ENCODE results near the gene AK1.
"Not testable (repeated sequence)": the region's sequence is repeated elsewhere in the genome, so short reads cannot be mapped to it uniquely, and the experiment has no call there.

Gene AK1

GRCh38 chr9:127883959-127884358 is 6.5 kb upstream of the AK1 start:
- peak; percentile 20 for DNase-seq

- peak; percentile 8 for DNase-seq
These were observed 4.2 kb upstream of the AK1 start for GRCh38 chr9:127881715-127882114.

- no peak for DNase-seq
These were observed 2.7 kb upstream of the AK1 start for GRCh38 chr9:127880143-127880542.

GRCh38 chr9:127878652-127879390 is 1.3 kb upstream of the AK1 start:
- DNase-seq: peak; percentile 20

- peak; percentile 31 for DNase-seq
These were observed 651 bp upstream of the AK1 start for GRCh38 chr9:127878001-127878651.

GRCh38 chr9:127876764-127877562 is 512 bp downstream of the AK1 start:
- DNase-seq: no peak

- DNase-seq: peak; percentile 62
These were observed 1.3 kb downstream of the AK1 start for GRCh38 chr9:127876026-127876763.

GRCh38 chr9:127875306-127875966 is 2.0 kb downstream of the AK1 start:
- peak; percentile 60 for DNase-seq

- DNase-seq: peak; percentile 39
These were observed 2.9 kb downstream of the AK1 start for GRCh38 chr9:127874301-127875221.

- peak; percentile 81 for DNase-seq
These were observed 3.6 kb downstream of the AK1 start for GRCh38 chr9:127873886-127874285.

GRCh38 chr9:127873223-127873691 is 4.2 kb downstream of the AK1 start:
- DNase-seq: peak; percentile 84

- DNase-seq: peak; percentile 26
These were observed 4.9 kb downstream of the AK1 start for GRCh38 chr9:127872369-127873222.

- DNase-seq: no peak
These were observed 5.9 kb downstream of the AK1 start for GRCh38 chr9:127871531-127871930.

- no peak for DNase-seq
These were observed 6.6 kb downstream of the AK1 start for GRCh38 chr9:127870887-127871286.

- not testable (repeated sequence) for DNase-seq
These were observed 7.4 kb downstream of the AK1 start for GRCh38 chr9:127870153-127870491.

- DNase-seq: peak; percentile 86
These were observed 7.9 kb downstream of the AK1 start for GRCh38 chr9:127869310-127870152.

- no peak for DNase-seq
These were observed 9.1 kb downstream of the AK1 start for GRCh38 chr9:127868278-127868902.
